Ishikawa (cell line): ENCODE measurements around the gene SLC6A1.

Source experiments
- CEBPB ChIP-seq: IDR thresholded peaks from 2 replicates; pipeline ENCODE4 v1.6.1; 2012
- CREB1 ChIP-seq: IDR thresholded peaks from 2 replicates; pipeline ENCODE4 v1.6.1; 2012; ENCODE audit warnings: low read depth
- EGR1 ChIP-seq: IDR thresholded peaks from 2 replicates; pipeline ENCODE4 v1.6.1; 2012
- EP300 ChIP-seq: IDR thresholded peaks from 2 replicates; pipeline ENCODE4 v1.6.1; 2012; ENCODE audit warnings: borderline replicate concordance
- FOXM1 ChIP-seq: IDR thresholded peaks from 2 replicates; pipeline ENCODE4 v1.6.1; 2012; ENCODE audit warnings: low read depth, borderline replicate concordance
- NFIC ChIP-seq: IDR thresholded peaks from 2 replicates; pipeline ENCODE4 v1.6.1; 2012
- RAD21 ChIP-seq: IDR thresholded peaks from 2 replicates; pipeline ENCODE4 v1.6.1; 2012; ENCODE audit warnings: low read depth
- TAF1 ChIP-seq: IDR thresholded peaks from 2 replicates; pipeline ENCODE4 v1.6.1; 2012; ENCODE audit warnings: low read depth, mild to moderate bottlenecking
- TCF12 ChIP-seq: IDR thresholded peaks from 2 replicates; pipeline ENCODE4 v1.6.1; 2012; ENCODE audit warnings: low read depth
- TEAD4 ChIP-seq: IDR thresholded peaks from 2 replicates; pipeline ENCODE4 v1.6.1; 2012
- YY1 ChIP-seq: IDR thresholded peaks from 2 replicates; pipeline ENCODE4 v1.6.1; 2012; ENCODE audit warnings: low read depth
- ZBTB7A ChIP-seq: IDR thresholded peaks from 2 replicates; pipeline ENCODE4 v1.6.1; 2012; ENCODE audit warnings: low read depth
- TF ChIP-seq, protein P1 (sequence below): IDR thresholded peaks from 2 replicates; pipeline ENCODE4 v1.6.1; 2012
- TF ChIP-seq, protein P2 (sequence below): IDR thresholded peaks from 2 replicates; pipeline ENCODE4 v1.6.1; 2012; ENCODE audit warnings: low read depth, mild to moderate bottlenecking
- TF ChIP-seq, protein P3 (sequence below): IDR thresholded peaks from 2 replicates; pipeline ENCODE4 v1.6.1; 2012

SLC6A1 gene

DNA sequence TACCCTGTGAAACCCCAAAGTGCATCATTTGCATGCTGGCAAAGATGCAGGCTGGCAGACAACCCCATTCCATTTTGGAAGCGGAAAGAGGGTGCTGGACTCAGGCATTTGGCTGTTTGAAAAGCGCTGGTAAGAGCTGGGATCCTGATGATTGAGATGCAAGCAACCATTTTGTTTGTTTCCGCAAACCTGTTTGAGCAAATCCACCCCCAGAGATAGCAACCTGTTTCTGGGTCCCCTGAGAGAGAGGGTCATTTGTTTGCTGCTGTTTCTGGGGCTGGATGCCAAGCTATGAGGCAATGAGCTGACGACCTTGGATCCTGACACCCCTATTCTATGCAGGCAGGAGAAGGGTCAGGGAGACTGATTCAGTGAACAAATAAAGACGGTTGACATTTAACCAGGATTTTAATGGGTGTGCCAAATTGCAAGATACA, 9.8 kb downstream of the SLC6A1 start:
- TF ChIP-seq TEAD4 = no peak
- no peak for TF ChIP-seq TAF1
- no peak for TF ChIP-seq CREB1
- TF ChIP-seq FOXM1 = no peak
- TF ChIP-seq RAD21 = no peak
- TF ChIP-seq TCF12 = no peak
- TF ChIP-seq, protein P1, sequence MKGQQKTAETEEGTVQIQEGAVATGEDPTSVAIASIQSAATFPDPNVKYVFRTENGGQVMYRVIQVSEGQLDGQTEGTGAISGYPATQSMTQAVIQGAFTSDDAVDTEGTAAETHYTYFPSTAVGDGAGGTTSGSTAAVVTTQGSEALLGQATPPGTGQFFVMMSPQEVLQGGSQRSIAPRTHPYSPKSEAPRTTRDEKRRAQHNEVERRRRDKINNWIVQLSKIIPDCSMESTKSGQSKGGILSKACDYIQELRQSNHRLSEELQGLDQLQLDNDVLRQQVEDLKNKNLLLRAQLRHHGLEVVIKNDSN = no peak
- no peak for TF ChIP-seq NFIC
- TF ChIP-seq, protein P2, sequence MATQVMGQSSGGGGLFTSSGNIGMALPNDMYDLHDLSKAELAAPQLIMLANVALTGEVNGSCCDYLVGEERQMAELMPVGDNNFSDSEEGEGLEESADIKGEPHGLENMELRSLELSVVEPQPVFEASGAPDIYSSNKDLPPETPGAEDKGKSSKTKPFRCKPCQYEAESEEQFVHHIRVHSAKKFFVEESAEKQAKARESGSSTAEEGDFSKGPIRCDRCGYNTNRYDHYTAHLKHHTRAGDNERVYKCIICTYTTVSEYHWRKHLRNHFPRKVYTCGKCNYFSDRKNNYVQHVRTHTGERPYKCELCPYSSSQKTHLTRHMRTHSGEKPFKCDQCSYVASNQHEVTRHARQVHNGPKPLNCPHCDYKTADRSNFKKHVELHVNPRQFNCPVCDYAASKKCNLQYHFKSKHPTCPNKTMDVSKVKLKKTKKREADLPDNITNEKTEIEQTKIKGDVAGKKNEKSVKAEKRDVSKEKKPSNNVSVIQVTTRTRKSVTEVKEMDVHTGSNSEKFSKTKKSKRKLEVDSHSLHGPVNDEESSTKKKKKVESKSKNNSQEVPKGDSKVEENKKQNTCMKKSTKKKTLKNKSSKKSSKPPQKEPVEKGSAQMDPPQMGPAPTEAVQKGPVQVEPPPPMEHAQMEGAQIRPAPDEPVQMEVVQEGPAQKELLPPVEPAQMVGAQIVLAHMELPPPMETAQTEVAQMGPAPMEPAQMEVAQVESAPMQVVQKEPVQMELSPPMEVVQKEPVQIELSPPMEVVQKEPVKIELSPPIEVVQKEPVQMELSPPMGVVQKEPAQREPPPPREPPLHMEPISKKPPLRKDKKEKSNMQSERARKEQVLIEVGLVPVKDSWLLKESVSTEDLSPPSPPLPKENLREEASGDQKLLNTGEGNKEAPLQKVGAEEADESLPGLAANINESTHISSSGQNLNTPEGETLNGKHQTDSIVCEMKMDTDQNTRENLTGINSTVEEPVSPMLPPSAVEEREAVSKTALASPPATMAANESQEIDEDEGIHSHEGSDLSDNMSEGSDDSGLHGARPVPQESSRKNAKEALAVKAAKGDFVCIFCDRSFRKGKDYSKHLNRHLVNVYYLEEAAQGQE = no peak
- no peak for TF ChIP-seq ZBTB7A
- TF ChIP-seq EP300 = no peak
- no peak for TF ChIP-seq CEBPB
- TF ChIP-seq EGR1 = no peak
- TF ChIP-seq YY1 = no peak
- TF ChIP-seq, protein P3, sequence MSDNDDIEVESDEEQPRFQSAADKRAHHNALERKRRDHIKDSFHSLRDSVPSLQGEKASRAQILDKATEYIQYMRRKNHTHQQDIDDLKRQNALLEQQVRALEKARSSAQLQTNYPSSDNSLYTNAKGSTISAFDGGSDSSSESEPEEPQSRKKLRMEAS = no peak

DNA sequence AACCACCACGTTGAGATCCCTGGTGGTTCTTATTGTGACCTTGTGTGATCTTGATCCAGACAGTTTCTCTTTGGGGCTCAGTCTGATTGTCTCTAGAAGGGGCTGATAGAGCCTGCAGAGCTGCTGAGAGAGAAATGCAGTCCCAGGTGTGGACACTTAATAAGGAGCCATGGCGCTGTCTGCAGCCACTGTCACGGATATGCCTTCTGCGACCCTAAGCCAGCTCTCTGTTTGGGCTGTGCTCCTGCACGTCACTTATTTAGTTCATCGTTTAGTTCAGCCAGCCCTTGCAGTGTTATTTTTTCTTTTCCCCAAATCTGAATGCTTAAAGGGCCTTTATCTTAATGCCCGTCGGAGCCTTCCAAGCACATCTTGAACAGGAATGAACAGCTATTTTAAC, 12.0 kb downstream of the SLC6A1 start:
- TF ChIP-seq ZBTB7A = no peak
- no peak for TF ChIP-seq TAF1

DNA sequence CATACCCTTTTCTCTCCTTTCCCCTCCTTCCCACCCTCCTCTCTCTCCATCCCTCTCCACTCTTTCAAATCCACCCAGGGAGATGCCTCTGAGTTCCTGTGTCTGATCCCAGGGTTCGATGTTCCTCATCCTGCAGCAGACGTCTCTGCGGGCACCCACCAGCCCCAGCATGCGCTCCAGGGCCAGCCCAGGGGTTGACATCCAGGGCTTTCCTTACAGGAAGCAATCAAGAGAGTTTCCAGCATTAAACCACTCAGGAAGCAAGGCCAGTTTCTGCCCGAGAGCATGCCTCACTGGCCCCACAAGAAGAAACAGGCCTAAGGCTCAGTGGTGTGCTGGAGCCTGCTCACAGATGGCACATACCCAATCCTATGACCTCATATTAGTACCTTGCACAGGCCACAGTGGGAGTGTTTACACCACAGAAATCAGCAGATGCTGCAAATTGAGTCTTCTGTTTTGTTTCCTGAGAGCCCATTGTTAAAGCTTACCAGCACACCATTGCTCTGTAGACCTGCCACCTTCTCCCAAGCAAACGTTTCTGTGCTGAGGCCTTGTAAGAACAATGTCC, 13.2 kb downstream of the SLC6A1 start:
- TF ChIP-seq, protein P3 = no peak
- no peak for TF ChIP-seq ZBTB7A
- no peak for TF ChIP-seq EGR1
- TF ChIP-seq FOXM1 = no peak
- no peak for TF ChIP-seq CREB1
- no peak for TF ChIP-seq TAF1
- no peak for TF ChIP-seq RAD21
- TF ChIP-seq CEBPB = no peak
- no peak for TF ChIP-seq NFIC
- no peak for TF ChIP-seq TEAD4
- TF ChIP-seq, protein P1 = no peak
- TF ChIP-seq EP300 = no peak
- TF ChIP-seq YY1 = no peak
- TF ChIP-seq, protein P2 = no peak
- TF ChIP-seq TCF12 = no peak

DNA sequence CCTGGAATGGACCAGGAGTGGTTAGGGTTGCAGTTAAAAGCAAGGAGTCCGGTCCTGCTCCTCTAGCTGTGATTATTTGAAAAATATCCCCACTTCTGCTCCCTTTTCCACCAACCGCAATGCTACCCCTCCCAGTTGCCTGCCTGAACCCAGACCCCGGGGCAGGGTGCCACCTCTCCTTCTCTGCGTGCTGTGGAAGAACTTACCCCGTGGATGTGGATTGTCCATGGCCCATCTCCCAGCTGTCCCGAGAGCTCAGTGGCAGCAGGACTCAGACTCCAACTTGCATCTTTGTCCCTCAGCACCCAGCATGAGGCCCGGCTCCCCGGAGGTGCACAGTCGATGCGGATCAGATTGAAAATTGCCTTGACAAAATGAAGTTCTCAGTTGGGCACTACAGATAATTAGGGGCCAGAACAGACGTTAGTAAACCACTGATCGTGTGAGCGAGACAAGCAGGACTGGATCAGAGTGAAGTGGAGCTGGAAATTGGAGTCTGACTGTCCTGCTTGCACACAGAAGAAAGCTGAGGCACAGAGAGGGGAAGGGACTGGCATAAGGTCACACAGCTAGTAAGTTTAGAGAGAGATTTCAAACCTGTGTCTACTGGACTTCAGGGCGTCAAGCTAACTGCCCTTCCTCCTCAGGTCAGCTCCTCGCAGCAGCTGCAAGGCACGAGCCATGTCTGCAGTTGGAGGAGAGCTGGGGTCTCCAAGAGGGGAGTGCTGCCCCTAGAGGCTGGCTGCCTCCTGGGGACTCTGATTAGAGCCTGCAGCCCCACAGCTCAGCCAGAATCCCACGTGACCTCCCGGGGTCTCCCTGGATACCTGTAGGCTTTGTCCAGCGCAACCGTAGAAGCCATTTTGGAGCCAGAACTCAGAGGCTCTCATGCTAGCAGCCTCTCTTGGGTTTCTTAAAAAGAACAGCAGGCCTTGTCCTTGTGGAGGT, 14.7 kb downstream of the SLC6A1 start:
- no peak for TF ChIP-seq CEBPB
- no peak for TF ChIP-seq TEAD4

DNA sequence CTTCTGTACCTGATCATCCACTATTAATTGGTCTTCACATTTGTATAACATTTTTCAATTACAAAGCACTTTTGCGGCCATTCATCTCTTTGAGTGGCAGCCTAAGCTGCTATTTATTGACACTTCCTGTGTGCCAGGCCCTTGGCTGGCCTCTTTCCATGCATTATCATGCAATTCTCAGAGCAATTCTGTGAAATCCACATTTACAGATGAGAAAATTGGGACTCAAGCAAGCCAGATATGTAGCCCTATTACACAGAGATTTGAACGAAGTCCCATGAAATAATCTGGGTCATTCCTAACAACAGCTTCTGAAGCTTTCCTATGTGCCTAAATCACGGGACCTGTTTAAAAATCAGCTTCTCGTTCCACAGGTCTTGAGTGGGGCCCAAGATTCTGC, 17.4 kb downstream of the SLC6A1 start:
- TF ChIP-seq, protein P3 = no peak
- TF ChIP-seq, protein P1 = no peak
- TF ChIP-seq ZBTB7A = no peak
- TF ChIP-seq TEAD4 = no peak
- no peak for TF ChIP-seq RAD21
- TF ChIP-seq YY1 = no peak
- no peak for TF ChIP-seq NFIC
- TF ChIP-seq CREB1 = no peak
- TF ChIP-seq CEBPB = no peak
- TF ChIP-seq, protein P2 = no peak
- TF ChIP-seq TAF1 = no peak
- no peak for TF ChIP-seq EGR1
- no peak for TF ChIP-seq TCF12
- no peak for TF ChIP-seq EP300
- TF ChIP-seq FOXM1 = no peak
